ENCODE measurements around the gene CTIF.

Gene CTIF

DNA sequence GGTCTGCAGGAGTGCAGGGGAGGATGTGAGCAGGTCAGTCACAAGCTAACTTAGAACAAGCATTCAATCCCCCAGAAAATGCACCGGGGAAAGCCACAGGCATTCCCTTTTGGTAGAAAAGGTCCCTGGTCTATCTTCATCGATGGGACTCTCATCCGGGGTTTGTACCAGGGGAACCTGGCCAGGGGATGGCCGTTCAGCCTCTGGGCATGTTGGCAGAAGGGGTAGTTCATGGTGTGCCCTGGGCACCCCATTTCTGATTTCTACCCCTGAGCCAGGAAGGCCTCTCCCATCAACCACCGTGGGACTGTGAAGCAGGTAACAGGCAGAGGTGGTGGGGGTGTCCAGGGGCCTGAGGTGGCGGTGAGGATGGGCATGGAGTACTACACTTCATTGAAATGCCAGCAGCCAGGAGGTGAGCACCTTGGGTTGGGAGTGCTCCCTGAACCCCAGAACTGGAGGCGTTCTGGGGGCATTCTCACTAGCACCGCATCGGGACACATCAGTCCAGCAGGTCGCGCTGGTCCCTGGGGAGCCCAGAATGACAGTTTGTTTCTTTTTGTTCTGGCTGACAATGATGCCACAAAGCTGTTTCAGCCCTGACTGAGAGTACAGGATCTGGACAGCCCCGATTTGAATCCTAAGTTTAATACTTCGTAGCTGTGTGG is 239.6 kb downstream of the CTIF start:
- Histone ChIP-seq H3K36me3 (ENCODE audit: control insufficient read depth, insufficient read depth, low read length, severe bottlenecking) (peaks cover 15% of the 10 kb centered on the region), H3K4me1 (ENCODE audit: control insufficient read depth, insufficient read depth, low read length) (peaks cover 50% of the 10 kb centered on the region), H3K27me3 (replicated peaks; ENCODE audit: control insufficient read depth, insufficient read depth, low read length) (no peaks in the 10 kb centered on the region), H3K9me3 (ENCODE audit: control insufficient read depth, low read length) (no peaks in the 10 kb centered on the region), H3K4me3 (ENCODE audit: low read length) (no peak overlapping the region), H3K9ac (ENCODE audit: low read length) (no peak overlapping the region)
- no peak for DNase-seq (ENCODE audit: low read depth)

DNA sequence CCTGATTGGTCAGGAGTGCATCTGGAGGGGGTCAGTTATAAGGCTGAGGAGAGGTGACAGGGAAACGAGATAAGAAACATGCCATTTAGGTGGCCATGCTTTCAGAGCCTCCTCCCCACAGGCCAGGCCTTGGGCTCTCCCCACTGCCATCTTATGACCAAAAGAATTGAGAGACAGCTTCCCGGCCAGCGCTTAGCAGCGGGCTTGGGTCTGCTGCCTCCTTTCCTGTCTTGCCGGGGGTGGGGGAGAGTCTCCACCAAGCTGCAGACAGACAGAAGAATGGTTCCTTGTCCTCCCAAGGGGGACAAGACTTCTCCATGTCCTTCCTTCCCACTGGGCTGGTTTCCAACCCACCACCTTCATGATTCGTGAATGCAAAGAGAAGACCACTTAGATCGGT is 240.6 kb downstream of the CTIF start:
- DNase-seq (ENCODE audit: low read depth): no peak
- no peaks in the 10 kb centered on the region for H3K9me3 ChIP-seq (ENCODE audit: control insufficient read depth, low read length)
- peaks cover 21% of the 10 kb centered on the region for H3K36me3 ChIP-seq (ENCODE audit: control insufficient read depth, insufficient read depth, low read length, severe bottlenecking)
- no peak overlapping the region for H3K4me3 ChIP-seq (ENCODE audit: low read length)
- H3K9ac ChIP-seq (ENCODE audit: low read length): peak overlapping the region; percentile 86
- H3K27me3 ChIP-seq (replicated peaks; ENCODE audit: control insufficient read depth, insufficient read depth, low read length): no peaks in the 10 kb centered on the region
- H3K4me1 ChIP-seq (ENCODE audit: control insufficient read depth, insufficient read depth, low read length): peaks cover 50% of the 10 kb centered on the region

DNA sequence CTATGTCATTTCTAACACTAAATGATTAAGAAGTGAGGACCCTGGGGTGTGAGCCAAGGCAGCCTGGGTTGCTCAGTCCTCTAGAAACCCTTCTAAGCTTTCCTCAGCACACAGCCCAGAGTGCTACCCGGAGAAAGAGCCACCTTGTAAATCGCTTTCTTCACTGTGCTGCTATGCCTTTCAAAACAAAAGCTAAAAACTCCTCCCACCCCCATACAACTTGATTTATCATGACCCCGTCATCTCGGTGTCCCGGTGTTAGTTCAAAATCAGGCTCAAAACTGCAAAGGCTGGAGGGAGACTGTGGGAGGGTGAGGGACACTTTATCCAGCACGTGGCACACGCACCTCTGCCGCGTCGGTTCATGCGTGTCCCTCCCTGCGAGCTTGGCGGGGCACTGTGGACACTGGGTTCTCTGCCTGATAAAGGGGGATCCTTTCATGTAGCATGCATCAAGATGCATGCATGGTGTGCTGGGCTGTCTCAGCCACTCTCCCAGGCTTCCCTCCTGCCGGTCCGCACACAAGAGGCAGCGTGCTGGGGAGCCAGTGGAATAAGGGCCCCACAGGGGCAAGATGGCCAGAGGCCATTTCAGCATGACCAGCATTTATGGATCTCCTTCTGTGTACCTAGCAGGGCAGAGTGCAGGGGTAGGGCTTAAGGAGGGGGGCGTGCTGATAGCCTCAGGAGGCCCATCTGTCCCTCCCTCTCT is 241.5 kb downstream of the CTIF start:
- no peaks in the 10 kb centered on the region for H3K27me3 ChIP-seq (replicated peaks; ENCODE audit: control insufficient read depth, insufficient read depth, low read length)

DNA sequence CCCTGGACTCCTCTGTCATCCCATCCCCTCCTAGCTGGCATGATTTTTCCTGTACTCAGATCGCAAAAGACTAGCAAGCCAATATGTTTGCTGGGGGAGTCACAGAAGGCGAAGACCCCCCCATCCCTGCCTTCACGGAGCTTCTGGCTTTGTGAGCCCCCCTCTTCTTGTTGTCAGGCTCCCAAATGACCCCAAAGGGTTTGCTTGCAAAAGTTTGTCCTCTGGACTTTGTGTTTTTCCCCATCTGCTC is 242.0 kb downstream of the CTIF start:
- peak overlapping the region; percentile 86 for H3K9ac ChIP-seq (ENCODE audit: low read length)
- no peak for DNase-seq (ENCODE audit: low read depth)
- H3K36me3 ChIP-seq (ENCODE audit: control insufficient read depth, insufficient read depth, low read length, severe bottlenecking): peaks cover 26% of the 10 kb centered on the region
- no peaks in the 10 kb centered on the region for H3K9me3 ChIP-seq (ENCODE audit: control insufficient read depth, low read length)
- peak overlapping the region; percentile 55 for H3K4me3 ChIP-seq (ENCODE audit: low read length)
- no peaks in the 10 kb centered on the region for H3K27me3 ChIP-seq (replicated peaks; ENCODE audit: control insufficient read depth, insufficient read depth, low read length)
- peaks cover 50% of the 10 kb centered on the region for H3K4me1 ChIP-seq (ENCODE audit: control insufficient read depth, insufficient read depth, low read length)

More for the DNA sequence above, 241.5 kb downstream of the CTIF start:
- peaks cover 50% of the 10 kb centered on the region for H3K4me1 ChIP-seq (ENCODE audit: control insufficient read depth, insufficient read depth, low read length)
- peak; percentile 9 for DNase-seq (ENCODE audit: low read depth)
- H3K36me3 ChIP-seq (ENCODE audit: control insufficient read depth, insufficient read depth, low read length, severe bottlenecking): peaks cover 22% of the 10 kb centered on the region
- peak overlapping the region; percentile 55 for H3K4me3 ChIP-seq (ENCODE audit: low read length)
- no peaks in the 10 kb centered on the region for H3K9me3 ChIP-seq (ENCODE audit: control insufficient read depth, low read length)
- peak overlapping the region; percentile 86 for H3K9ac ChIP-seq (ENCODE audit: low read length)

DNA sequence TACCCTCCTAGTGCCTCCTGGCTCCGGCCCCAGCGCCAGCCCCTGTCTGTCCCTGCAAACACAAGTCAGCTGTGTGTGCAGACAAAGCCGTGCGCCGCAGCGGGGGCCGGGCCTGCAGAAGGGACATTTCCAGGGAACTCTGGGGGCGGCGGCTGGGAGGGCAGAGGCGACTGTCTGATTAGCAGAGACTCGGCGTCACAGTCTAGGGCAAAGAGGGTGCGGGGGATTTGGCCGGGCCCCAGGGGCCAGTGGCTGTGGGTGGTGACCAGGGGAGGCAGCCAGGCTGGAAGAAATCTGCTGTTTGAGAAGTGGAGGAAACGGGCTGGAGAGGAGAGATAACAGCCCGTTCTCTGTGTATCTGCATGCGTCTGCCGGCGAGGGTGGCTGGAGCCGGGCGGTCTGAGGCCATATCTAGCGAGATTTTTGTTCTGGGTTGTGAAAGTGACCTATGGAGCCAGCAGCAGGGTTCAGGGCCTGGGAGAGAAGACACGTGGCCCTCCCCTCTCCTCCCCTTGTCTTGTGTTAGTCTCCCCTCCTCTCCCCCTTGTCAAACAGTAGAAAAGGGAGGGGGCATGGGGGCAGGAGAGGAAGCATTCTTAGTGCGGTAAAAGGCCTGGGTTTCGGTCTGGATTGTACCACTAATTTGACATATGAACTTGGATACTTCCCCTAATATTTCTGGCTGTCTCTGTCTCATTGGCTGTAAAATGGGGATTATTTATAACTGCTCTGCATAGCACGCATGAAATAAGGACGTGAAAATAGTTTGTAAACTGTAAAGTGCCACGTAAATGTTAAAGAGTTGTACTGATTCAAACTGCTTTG is 242.5 kb downstream of the CTIF start:
- peak; percentile 74 for DNase-seq (ENCODE audit: low read depth)
- Histone ChIP-seq H3K36me3 (ENCODE audit: control insufficient read depth, insufficient read depth, low read length, severe bottlenecking) (peaks cover 32% of the 10 kb centered on the region), H3K9ac (ENCODE audit: low read length) (peak overlapping the region; percentile 86), H3K4me1 (ENCODE audit: control insufficient read depth, insufficient read depth, low read length) (peaks cover 50% of the 10 kb centered on the region), H3K9me3 (ENCODE audit: control insufficient read depth, low read length) (no peaks in the 10 kb centered on the region), H3K4me3 (ENCODE audit: low read length) (peak overlapping the region; percentile 55), H3K27me3 (replicated peaks; ENCODE audit: control insufficient read depth, insufficient read depth, low read length) (no peaks in the 10 kb centered on the region)

DNA sequence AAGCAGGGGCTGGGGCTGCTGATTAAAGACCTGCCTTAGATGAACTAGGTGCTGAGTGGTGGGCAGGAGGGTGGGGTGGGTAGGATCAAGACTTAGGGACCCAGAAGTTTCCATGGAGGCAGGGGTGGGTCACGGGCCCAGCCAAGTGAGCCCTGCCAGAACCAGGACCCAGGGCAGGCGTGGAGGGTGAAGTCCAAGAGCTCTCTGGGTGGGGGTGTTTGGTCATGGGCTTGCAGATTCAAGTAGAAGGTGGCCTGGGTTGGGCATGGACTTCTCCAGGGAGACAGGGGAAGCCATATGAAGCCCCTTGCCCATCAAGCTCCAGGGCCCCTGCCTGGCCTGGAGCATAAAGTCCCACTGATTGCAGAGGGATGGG is 243.1 kb downstream of the CTIF start:
- H3K27me3 ChIP-seq (replicated peaks; ENCODE audit: control insufficient read depth, insufficient read depth, low read length): no peaks in the 10 kb centered on the region
- H3K9ac ChIP-seq (ENCODE audit: low read length): peak overlapping the region; percentile 86
- DNase-seq (ENCODE audit: low read depth): no peak
- H3K4me3 ChIP-seq (ENCODE audit: low read length): peak overlapping the region; percentile 55
- H3K36me3 ChIP-seq (ENCODE audit: control insufficient read depth, insufficient read depth, low read length, severe bottlenecking): peaks cover 33% of the 10 kb centered on the region
- peaks cover 50% of the 10 kb centered on the region for H3K4me1 ChIP-seq (ENCODE audit: control insufficient read depth, insufficient read depth, low read length)
- no peaks in the 10 kb centered on the region for H3K9me3 ChIP-seq (ENCODE audit: control insufficient read depth, low read length)

DNA sequence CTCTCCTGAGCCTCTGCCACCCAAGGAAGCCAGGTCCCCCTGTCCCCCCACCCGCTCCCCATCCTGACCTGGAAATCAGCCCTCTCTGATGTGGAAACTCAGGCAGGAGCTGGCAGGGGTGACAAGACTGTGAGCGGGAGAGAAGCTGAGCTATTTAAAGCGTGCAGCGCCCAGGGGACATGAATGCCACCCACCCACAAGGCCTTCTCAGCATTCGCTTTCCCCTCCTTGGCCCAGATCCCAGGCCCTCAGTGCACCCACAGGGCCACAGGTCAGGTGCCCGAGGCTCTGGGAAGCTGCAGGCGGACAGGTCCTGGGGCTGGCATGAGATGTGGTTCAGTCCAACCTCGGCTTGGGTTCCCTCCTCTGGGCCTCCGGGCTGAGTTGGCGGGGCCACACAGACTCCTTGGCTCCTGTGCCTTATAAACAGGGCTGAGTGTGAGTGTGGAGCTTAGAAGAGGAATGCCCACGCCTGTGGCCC is 243.6 kb downstream of the CTIF start:
- peak; percentile 53 for DNase-seq (ENCODE audit: low read depth)
- H3K9ac ChIP-seq (ENCODE audit: low read length): peak overlapping the region; percentile 86
- H3K9me3 ChIP-seq (ENCODE audit: control insufficient read depth, low read length): no peaks in the 10 kb centered on the region
- no peaks in the 10 kb centered on the region for H3K27me3 ChIP-seq (replicated peaks; ENCODE audit: control insufficient read depth, insufficient read depth, low read length)
- peaks cover 33% of the 10 kb centered on the region for H3K36me3 ChIP-seq (ENCODE audit: control insufficient read depth, insufficient read depth, low read length, severe bottlenecking)
- H3K4me3 ChIP-seq (ENCODE audit: low read length): peak overlapping the region; percentile 55
- H3K4me1 ChIP-seq (ENCODE audit: control insufficient read depth, insufficient read depth, low read length): peaks cover 50% of the 10 kb centered on the region

DNA sequence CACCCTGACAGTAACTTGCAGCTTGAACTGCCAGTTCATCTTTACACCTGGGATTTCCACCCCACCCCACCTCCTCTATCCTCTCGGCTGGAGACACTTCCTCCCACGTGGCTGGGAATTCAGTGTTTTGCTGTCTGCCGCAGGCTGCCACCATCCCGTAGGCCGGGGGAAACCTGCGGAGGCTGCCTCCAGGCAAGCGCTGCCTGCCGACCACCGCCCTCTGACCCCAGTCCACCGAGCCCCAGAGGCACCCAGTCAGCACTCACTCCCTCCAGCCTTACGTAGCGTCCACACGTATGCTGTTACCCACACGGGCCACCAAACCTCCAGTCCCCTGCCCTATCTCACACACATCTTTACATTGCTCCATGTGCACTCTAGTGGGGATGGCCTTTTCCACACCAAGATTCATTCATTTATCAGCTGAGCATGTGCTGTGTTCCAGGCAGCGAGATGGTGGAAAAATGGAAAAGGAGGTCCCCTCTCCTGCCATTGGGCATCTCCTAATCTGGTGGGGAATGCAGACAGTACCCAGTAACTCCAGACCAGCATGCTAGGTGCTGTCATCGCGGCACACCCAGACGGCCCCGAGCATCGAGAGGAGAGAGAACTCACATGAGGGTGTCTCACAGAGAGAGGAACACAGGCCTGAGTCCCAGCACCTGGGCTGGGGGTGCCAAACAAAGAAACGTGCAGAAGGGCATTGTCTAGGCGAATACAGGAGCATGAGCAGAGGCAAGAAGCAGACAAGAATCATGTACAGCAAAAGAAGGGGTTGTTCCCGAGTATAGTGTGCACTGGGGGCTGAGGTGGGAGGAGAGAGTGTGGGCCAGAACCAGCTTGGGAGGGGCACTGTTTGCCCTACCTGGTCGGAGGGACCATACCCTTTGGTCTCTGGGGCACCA is 245.0 kb downstream of the CTIF start:
- no peak for DNase-seq (ENCODE audit: low read depth)
- Histone ChIP-seq H3K9ac (ENCODE audit: low read length) (no peak overlapping the region), H3K4me1 (ENCODE audit: control insufficient read depth, insufficient read depth, low read length) (peaks cover 43% of the 10 kb centered on the region), H3K36me3 (ENCODE audit: control insufficient read depth, insufficient read depth, low read length, severe bottlenecking) (peaks cover 37% of the 10 kb centered on the region), H3K9me3 (ENCODE audit: control insufficient read depth, low read length) (no peaks in the 10 kb centered on the region), H3K4me3 (ENCODE audit: low read length) (no peak overlapping the region), H3K27me3 (replicated peaks; ENCODE audit: control insufficient read depth, insufficient read depth, low read length) (no peaks in the 10 kb centered on the region)

DNA sequence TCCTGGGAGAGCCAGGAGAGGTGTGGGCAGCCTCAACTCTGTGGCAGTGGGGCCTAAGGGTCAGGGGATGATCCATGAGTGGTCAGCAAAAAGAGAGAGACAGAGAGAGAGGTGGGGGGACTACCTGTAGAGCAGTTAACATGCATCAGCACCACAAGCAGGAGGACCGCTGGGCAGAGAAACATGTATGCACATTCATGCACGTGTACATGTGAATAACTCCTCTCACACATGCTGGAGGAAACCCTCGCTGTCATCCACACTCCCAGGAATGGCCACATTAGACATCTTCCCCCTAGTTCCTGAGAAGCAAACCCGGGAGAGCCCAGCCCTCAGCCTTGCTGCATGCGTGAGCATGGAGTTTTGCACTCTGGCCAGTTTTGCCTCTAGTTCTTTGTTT is 245.8 kb downstream of the CTIF start:
- Histone ChIP-seq H3K9me3 (ENCODE audit: control insufficient read depth, low read length) (no peaks in the 10 kb centered on the region), H3K36me3 (ENCODE audit: control insufficient read depth, insufficient read depth, low read length, severe bottlenecking) (peaks cover 38% of the 10 kb centered on the region), H3K4me3 (ENCODE audit: low read length) (no peak overlapping the region), H3K27me3 (replicated peaks; ENCODE audit: control insufficient read depth, insufficient read depth, low read length) (no peaks in the 10 kb centered on the region), H3K4me1 (ENCODE audit: control insufficient read depth, insufficient read depth, low read length) (peaks cover 44% of the 10 kb centered on the region), H3K9ac (ENCODE audit: low read length) (no peak overlapping the region)
- DNase-seq (ENCODE audit: low read depth): no peak

DNA sequence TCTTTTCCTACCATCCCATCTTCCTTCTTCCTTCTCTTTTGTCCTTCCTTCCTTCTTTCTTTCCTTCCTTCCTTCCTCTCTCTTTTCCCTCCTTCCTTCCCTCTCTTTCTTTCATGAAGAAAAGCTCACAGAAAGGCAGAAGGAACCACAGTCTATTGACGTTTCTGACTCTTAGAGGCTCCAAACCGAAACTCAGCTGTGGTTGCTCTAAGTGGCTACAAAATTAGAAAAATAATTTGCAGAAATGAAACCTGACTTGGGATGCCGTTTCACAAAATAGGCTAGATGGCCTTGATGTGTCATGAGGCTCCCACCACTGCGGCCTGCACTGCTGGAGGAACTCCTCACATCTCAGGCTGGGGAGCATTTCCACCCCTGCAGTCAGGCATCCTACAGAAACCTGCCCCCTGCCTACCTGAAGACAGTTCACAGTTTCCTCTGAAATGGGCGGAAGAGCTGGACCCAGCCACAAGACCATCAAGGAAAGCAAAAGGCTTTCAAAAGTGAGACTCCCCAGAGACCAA is 246.3 kb downstream of the CTIF start:
- Histone ChIP-seq H3K27me3 (replicated peaks; ENCODE audit: control insufficient read depth, insufficient read depth, low read length) (no peaks in the 10 kb centered on the region), H3K4me3 (ENCODE audit: low read length) (no peak overlapping the region), H3K4me1 (ENCODE audit: control insufficient read depth, insufficient read depth, low read length) (peaks cover 44% of the 10 kb centered on the region), H3K36me3 (ENCODE audit: control insufficient read depth, insufficient read depth, low read length, severe bottlenecking) (peaks cover 38% of the 10 kb centered on the region), H3K9ac (ENCODE audit: low read length) (no peak overlapping the region), H3K9me3 (ENCODE audit: control insufficient read depth, low read length) (no peaks in the 10 kb centered on the region)
- DNase-seq (ENCODE audit: low read depth): no peak
